SKM-1 treated with dmso at 0.1 percent for 144 hours (cell line): Measurements from ENCODE around the gene STIP1.
"Not testable (repeated sequence)": the region's sequence is repeated elsewhere in the genome, so short reads cannot be mapped to it uniquely, and the experiment has no call there.

Experiments used
- DNase-seq: peaks from one replicate; lab custom pipeline; 2025; ENCODE audit not compliant: unreplicated experiment; lab: John Stamatoyannopoulos, UW

The STIP1 gene

DNA sequence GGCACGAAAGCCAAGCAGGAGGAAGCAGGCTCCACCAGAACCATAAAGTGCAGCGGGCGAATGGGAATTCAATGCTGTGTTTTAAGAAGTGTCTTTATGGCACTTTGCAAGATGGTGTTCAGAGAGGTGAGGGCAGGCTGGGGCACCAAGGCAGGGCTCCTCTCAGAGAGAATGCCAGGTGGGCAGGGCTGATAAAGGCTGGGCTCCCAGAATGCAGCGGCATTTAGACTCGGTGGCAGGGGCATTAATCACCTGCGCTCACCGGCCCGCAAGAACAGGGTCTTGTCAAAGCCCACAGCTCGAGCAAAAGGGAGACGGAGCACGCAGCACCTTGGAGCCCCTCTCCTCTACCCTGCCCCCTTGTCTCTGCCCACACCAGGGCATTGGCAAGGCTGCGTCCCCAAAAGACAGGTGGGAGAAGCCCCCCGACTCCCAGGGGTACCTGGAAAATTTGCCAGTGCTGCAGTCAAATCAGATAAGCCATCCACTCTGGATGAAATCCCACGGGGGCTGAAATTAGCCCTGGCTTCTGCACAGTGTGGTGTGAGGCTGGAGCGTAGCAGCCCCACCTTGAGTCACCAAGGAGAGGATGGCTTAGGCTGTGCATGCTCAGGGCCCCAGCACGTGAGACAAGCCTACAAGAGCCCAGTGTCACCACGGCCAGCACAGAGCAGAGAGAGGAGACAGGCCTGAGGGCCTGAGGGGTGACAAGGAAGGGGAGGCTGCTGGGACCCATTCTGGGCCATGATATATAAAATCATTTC lies 28.2 kb upstream of the STIP1 start:
- no peak for DNase-seq

- DNase-seq, result no peak
Measured at GRCh38 chr11:64161037-64161436, 24.9 kb upstream of the STIP1 start.

GRCh38 chr11:64162769-64163168 lies 23.2 kb upstream of the STIP1 start:
- DNase-seq, result not testable (repeated sequence)

- DNase-seq, result no peak
Measured at GRCh38 chr11:64163951-64164350, 22.0 kb upstream of the STIP1 start.

DNA sequence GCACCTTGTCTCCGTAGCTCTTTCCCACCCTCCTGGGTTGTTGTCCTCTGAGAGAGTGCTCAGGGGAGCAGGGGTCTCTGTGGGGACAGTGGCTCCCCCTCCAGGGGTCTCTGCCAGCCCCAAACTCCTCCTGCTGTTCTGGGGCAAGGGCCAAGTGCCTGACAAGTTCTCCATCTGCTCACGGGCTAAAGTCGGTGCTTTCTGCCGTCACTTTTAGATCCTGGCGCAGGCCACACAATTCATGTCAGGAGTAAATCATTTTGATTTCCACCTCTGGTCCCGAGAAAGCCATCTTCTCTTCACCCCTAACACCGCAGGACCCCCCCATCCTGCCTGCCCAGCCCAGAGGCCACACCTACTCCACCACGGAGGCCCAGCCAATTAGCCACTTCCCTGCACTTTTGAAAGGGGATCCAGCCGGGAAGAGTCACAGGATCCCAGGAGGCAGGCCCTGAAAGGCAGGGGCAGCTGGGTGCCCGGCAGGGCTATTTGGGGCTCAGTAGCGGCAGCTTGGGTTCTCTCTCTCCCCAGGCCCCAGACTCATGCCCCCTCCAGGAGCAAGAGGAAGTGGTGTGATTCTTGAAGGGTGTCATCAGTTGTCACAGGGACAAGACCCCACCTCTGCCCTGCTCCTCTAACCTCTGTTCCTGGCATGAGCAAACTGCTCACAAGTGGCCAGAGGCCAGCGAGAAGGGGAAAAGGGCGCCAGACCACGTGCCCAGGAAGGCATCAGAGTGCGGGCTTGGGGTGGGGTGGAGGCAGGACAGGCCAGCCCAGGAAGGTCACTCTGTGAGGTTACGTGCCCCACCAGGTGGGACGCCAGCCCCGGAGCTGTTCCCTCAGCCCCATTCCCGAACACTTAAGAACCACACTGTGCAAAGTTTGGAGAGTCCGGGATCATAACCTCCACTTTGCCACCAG lies 21.3 kb upstream of the STIP1 start:
- no peak for DNase-seq

DNA sequence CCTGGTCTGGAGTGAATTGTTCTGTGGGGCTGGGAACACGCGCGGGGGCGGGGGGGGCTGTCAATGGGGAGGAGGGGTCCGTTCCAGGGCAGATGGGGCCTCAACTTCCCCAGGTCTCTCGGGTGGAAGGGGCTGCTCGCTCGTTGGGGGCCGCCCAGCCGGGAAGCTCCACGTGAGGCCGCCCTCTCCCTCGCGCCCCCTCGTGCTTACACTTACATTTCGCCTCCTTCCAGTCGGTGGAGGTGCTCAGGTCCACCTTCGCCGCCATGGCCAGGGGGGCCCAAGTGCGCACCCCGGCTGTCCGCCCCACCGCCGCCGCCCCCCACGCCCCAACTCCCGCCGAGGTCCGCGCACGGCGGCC lies 20.5 kb upstream of the STIP1 start:
- no peak for DNase-seq

DNA sequence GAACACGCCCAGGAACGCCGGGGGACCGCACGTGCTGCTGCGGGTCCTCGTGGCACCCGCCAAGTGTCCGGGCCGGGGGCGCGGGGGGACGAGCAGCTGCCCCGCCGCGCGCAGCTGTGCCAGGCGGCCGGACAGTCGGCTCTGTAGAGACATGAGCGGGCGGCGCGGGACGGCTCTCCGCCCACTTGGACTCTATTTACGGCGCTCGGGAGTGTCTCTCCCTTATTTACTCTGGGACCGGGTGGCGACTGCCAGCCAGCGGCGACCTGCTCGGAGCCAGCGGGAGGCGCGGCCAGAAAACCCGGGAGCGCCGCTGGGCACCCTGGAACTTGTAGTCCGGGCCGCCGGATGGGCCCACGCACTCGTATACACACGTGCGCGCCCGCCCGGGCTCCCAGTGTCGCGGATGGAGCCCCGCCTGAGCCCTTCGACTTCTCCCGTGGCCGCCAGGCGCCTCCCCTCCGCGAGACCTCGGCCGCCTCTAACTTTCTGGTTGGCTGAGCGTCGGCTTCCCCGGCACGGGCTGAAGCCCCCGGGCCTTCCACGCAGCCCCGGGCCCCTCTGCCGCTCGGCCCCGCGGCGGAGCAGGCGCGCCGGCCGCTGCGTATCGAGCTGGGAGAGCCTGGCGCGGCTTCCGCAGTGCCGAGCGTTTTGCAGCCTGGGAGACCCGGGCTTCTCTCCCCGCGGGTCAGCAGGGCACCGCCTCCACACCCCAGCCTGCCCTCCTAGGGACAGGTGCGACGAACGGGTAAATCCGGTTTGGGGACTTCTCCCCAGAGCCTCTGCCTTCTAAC lies 19.9 kb upstream of the STIP1 start, which contains the start of gene MACROD1:
MACROD1 (minus strand) TSS at position 272 of the 794 bp plus-strand sequence; CDS start at position 153, 119 bp downstream.
- DNase-seq, result peak; percentile 78

DNA sequence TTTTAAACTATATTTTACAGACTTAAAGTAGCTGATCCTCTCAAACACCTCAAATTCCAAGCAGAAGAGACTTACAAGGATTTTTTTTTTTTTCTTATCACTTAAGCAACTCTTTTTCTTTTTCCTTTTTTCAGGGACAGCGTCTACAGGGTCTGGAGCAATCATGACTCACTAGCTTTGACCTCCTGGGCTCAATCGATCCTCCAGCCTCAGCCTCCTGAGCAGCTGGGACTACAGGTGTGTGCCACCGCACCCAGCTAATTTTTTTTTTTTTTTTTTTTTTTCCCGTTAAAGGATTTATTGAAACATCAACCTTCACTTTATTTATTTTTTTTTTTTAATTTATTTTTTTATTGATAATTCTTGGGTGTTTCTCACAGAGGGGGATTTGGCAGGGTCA lies 15.6 kb upstream of the STIP1 start:
- DNase-seq, result no peak

DNA sequence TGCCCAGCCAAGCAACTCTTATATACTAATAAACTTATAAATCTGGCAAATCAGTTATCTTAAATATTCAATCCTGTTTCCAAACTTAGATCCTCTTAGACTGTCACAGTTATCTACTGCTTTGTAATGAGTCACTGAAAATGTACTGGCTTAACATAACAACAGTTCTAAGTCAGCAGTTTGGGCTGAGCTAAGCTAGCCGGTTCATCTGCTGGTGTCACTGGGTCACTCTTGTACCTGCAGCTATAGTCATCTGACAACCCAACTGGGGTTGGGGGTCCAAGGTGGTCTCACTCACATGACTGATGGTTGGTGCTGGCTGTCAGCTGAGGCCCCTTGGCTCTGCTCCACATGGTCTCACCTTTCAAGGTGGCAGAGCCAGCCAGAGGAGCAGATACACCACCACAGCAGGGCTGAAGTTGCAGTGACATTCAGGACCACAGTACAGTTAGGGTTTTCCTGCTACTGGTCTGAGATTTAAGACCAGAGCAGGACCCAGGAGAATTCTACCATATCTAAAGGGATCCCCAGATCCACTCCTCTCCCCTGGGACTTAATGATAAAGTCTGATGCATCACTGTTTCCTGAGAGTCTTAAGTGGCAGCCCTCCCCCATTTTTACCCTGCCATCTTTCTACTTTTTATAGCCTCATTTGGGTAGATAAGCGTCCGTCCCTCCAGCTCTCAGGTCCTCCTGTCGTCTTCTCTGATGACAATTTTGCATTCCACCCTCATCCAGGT lies 12.2 kb upstream of the STIP1 start:
- no peak for DNase-seq

DNA sequence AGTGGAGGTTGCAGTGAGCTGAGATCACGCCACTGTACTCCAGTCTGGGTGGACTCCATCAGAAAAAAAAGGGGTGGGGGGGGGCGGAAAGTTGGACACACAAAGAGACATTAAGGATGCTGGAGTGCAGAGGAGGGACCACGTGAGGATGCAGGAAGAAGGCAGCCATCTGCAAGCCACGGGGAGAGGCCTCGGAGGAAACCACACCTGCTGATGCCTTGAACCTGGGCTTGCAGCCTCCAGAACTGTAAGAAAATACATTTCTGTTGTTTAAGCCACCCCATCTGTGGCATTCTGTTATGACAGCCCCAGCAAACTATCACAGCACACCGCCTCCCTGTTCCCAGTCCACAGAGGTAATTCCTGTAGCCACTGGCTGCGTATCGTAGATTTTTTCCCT lies 9.2 kb upstream of the STIP1 start:
- DNase-seq, result no peak

- no peak for DNase-seq
Measured at GRCh38 chr11:64178203-64178602, 7.8 kb upstream of the STIP1 start.

- no peak for DNase-seq
Measured at GRCh38 chr11:64178951-64179639, 6.9 kb upstream of the STIP1 start.

DNA sequence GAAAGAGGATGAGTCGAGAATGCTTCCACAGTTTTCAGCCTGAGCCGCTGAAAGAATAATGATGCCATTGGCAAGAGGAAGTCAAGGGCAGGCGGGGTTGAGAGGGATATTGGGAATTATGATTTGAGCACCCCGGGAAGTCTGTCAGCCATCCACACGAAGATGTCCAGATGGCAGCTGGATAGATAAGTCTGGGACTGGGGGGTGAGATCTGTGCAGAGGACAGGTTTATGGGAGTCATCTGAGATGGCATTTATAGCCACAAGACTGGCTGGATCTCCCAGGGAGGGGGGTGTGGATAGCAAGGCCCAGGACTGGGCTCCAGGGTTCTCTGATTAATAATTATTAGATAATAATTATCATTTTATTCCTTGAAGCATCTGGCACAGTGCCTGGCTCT lies 5.1 kb upstream of the STIP1 start:
- no peak for DNase-seq

- peak; percentile 68 for DNase-seq
Measured at GRCh38 chr11:64181506-64182411, 4.2 kb upstream of the STIP1 start.

GRCh38 chr11:64183890-64184289 lies 2.1 kb upstream of the STIP1 start:
- DNase-seq, result no peak

- peak; percentile 69 for DNase-seq
Measured at GRCh38 chr11:64185175-64185692, 737 bp upstream of the STIP1 start.

- DNase-seq, result no peak
Measured at GRCh38 chr11:64186492-64187165, 658 bp downstream of the STIP1 start.

DNA sequence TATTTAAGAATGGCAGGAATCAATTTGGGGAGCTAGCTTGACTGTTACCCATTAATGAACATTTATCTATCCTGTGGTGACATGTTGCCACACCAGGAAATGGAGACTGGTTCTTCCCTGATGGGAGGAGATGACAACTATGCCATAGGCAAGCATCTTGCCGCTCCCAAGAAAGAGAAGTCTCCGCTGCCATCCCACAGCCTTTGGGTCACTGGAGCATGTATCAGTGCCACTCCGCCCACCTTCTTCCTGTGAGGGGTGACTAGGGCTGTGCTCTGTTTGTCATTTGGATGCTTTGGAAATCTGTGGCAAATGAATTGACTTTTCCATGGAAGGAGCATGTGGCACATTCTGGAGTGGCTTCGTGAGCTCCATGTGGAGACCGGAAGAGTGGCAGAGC lies 6.5 kb downstream of the STIP1 start:
- no peak for DNase-seq
